HL-60 (cell line): ENCODE results near the gene UBA7.
"Not testable (repeated sequence)": the region's sequence is repeated elsewhere in the genome, so short reads cannot be mapped to it uniquely, and the experiment has no call there.

ENCODE experiments used
- DNase-seq, 2 experiments: peaks; one replicate each; pipeline ENCODE4 v3.0.0-alpha.2; 2010 to 2020; ENCODE audit warnings: low read depth in 1 of 2, low spot score in 1 of 2
- H3K27ac ChIP-seq: fragments of 250-450 bp; sonication (Bioruptor Pico); replicated peaks from 2 replicates; pipeline ENCODE4 v1.5.1; 2020; ENCODE audit warnings: mild to moderate bottlenecking, moderate library complexity
- H3K27me3 ChIP-seq: fragments of 250-450 bp; sonication (Bioruptor Pico); 2 replicates; pipeline ENCODE4 v1.5.1; 2021; ENCODE audit warnings: mild to moderate bottlenecking, moderate library complexity; ENCODE audit not compliant: insufficient read depth, poor library complexity, severe bottlenecking
- H3K4me3 ChIP-seq: replicated peaks from 2 replicates; pipeline ENCODE4 v1.5.1; 2011; ENCODE audit warnings: mild to moderate bottlenecking, control low read depth, low read length; ENCODE audit not compliant: insufficient read depth
- CTCF ChIP-seq: IDR thresholded peaks from one replicate; pipeline ENCODE4 v1.5.1; 2011; ENCODE audit warnings: low read length, control low read depth, inconsistent platforms; ENCODE audit not compliant: insufficient read depth
- GABPA ChIP-seq: IDR thresholded peaks from 2 replicates; pipeline ENCODE4 v1.6.1; 2012; ENCODE audit warnings: low read depth
- POLR2AphosphoS5 ChIP-seq: IDR thresholded peaks from 2 replicates; pipeline ENCODE4 v1.6.1; 2012; ENCODE audit warnings: low read depth
- REST ChIP-seq: IDR thresholded peaks from 2 replicates; pipeline ENCODE4 v1.6.1; 2012; ENCODE audit warnings: low read depth; ENCODE audit not compliant: insufficient replicate concordance
- SPI1 ChIP-seq: IDR thresholded peaks from 2 replicates; pipeline ENCODE4 v1.6.1; 2012; ENCODE audit warnings: low read depth, mild to moderate bottlenecking, borderline replicate concordance

Gene UBA7

GRCh38 chr3:49780080-49780974 lies 33.4 kb downstream of the UBA7 start:
- TF ChIP-seq CTCF (no peak), SPI1 (no peak), GABPA (no peak), POLR2AphosphoS5 (no peak), REST (no peak)
- no peak for DNase-seq
- no peak overlapping the region for H3K4me3 ChIP-seq
- no peak overlapping the region for H3K27ac ChIP-seq
- H3K27me3 ChIP-seq = no peaks in the 10 kb centered on the region

GRCh38 chr3:49779358-49780079 lies 34.2 kb downstream of the UBA7 start:
- TF ChIP-seq REST (no peak), POLR2AphosphoS5 (no peak), GABPA (no peak), CTCF (no peak), SPI1 (no peak)
- Histone ChIP-seq H3K4me3 (no peak overlapping the region), H3K27me3 (no peaks in the 10 kb centered on the region), H3K27ac (no peak overlapping the region)
- no peak for DNase-seq

- DNase-seq, H3K27ac ChIP-seq, H3K27me3 ChIP-seq, H3K4me3 ChIP-seq: not testable (repeated sequence)
Observed at GRCh38 chr3:49776101-49776500, 37.7 kb downstream of the UBA7 start.

- no peaks in the 10 kb centered on the region for H3K27me3 ChIP-seq
- no peak overlapping the region for H3K4me3 ChIP-seq
- no peak for TF ChIP-seq GABPA
- DNase-seq = no peak
- H3K27ac ChIP-seq = no peak overlapping the region
Observed at GRCh38 chr3:49775538-49775937, 38.2 kb downstream of the UBA7 start.

- no peak overlapping the region for H3K27ac ChIP-seq
- H3K4me3 ChIP-seq = no peak overlapping the region
- DNase-seq = no peak
- no peak for TF ChIP-seq POLR2AphosphoS5
- TF ChIP-seq SPI1 = no peak
- no peak for TF ChIP-seq GABPA
- TF ChIP-seq CTCF = no peak
- TF ChIP-seq REST = no peak
- H3K27me3 ChIP-seq = no peaks in the 10 kb centered on the region
Observed at GRCh38 chr3:49772703-49773102, 41.0 kb downstream of the UBA7 start.
